HL-60 (cell line): ENCODE measurements around the gene KRTAP5-3.
"Not testable (repeated sequence)": the region's sequence is repeated elsewhere in the genome, so short reads cannot be mapped to it uniquely, and the experiment has no call there.

Source experiments
- DNase-seq, 2 experiments: peaks; one replicate each; pipeline ENCODE4 v3.0.0-alpha.2; 2010 to 2020; ENCODE audit warnings: low read depth in 1 of 2, low spot score in 1 of 2
- H3K27ac ChIP-seq: fragments of 250-450 bp; sonication (Bioruptor Pico); replicated peaks from 2 replicates; pipeline ENCODE4 v1.5.1; 2020; ENCODE audit warnings: mild to moderate bottlenecking, moderate library complexity
- H3K27me3 ChIP-seq: fragments of 250-450 bp; sonication (Bioruptor Pico); 2 replicates; pipeline ENCODE4 v1.5.1; 2021; ENCODE audit warnings: mild to moderate bottlenecking, moderate library complexity; ENCODE audit not compliant: insufficient read depth, poor library complexity, severe bottlenecking
- H3K4me3 ChIP-seq: replicated peaks from 2 replicates; pipeline ENCODE4 v1.5.1; 2011; ENCODE audit warnings: mild to moderate bottlenecking, control low read depth, low read length; ENCODE audit not compliant: insufficient read depth
- GABPA ChIP-seq: IDR thresholded peaks from 2 replicates; pipeline ENCODE4 v1.6.1; 2012; ENCODE audit warnings: low read depth
- POLR2AphosphoS5 ChIP-seq: IDR thresholded peaks from 2 replicates; pipeline ENCODE4 v1.6.1; 2012; ENCODE audit warnings: low read depth
- SPI1 ChIP-seq: IDR thresholded peaks from 2 replicates; pipeline ENCODE4 v1.6.1; 2012; ENCODE audit warnings: low read depth, mild to moderate bottlenecking, borderline replicate concordance
- TF ChIP-seq, protein P1 (sequence below): IDR thresholded peaks from one replicate; pipeline ENCODE4 v1.5.1; 2011; ENCODE audit warnings: low read length, control low read depth, inconsistent platforms; ENCODE audit not compliant: insufficient read depth
- TF ChIP-seq, protein P2 (sequence below): IDR thresholded peaks from 2 replicates; pipeline ENCODE4 v1.6.1; 2012; ENCODE audit warnings: low read depth; ENCODE audit not compliant: insufficient replicate concordance

KRTAP5-3 gene

GRCh38 chr11:1598816-1599215 lies 9.4 kb downstream of the KRTAP5-3 start:
- H3K4me3 ChIP-seq = no peak overlapping the region
- peaks cover 5% of the 10 kb centered on the region for H3K27me3 ChIP-seq
- TF ChIP-seq SPI1 (no peak), POLR2AphosphoS5 (no peak), GABPA (no peak)
- TF ChIP-seq, protein P1, sequence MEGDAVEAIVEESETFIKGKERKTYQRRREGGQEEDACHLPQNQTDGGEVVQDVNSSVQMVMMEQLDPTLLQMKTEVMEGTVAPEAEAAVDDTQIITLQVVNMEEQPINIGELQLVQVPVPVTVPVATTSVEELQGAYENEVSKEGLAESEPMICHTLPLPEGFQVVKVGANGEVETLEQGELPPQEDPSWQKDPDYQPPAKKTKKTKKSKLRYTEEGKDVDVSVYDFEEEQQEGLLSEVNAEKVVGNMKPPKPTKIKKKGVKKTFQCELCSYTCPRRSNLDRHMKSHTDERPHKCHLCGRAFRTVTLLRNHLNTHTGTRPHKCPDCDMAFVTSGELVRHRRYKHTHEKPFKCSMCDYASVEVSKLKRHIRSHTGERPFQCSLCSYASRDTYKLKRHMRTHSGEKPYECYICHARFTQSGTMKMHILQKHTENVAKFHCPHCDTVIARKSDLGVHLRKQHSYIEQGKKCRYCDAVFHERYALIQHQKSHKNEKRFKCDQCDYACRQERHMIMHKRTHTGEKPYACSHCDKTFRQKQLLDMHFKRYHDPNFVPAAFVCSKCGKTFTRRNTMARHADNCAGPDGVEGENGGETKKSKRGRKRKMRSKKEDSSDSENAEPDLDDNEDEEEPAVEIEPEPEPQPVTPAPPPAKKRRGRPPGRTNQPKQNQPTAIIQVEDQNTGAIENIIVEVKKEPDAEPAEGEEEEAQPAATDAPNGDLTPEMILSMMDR = no peak
- TF ChIP-seq, protein P2, sequence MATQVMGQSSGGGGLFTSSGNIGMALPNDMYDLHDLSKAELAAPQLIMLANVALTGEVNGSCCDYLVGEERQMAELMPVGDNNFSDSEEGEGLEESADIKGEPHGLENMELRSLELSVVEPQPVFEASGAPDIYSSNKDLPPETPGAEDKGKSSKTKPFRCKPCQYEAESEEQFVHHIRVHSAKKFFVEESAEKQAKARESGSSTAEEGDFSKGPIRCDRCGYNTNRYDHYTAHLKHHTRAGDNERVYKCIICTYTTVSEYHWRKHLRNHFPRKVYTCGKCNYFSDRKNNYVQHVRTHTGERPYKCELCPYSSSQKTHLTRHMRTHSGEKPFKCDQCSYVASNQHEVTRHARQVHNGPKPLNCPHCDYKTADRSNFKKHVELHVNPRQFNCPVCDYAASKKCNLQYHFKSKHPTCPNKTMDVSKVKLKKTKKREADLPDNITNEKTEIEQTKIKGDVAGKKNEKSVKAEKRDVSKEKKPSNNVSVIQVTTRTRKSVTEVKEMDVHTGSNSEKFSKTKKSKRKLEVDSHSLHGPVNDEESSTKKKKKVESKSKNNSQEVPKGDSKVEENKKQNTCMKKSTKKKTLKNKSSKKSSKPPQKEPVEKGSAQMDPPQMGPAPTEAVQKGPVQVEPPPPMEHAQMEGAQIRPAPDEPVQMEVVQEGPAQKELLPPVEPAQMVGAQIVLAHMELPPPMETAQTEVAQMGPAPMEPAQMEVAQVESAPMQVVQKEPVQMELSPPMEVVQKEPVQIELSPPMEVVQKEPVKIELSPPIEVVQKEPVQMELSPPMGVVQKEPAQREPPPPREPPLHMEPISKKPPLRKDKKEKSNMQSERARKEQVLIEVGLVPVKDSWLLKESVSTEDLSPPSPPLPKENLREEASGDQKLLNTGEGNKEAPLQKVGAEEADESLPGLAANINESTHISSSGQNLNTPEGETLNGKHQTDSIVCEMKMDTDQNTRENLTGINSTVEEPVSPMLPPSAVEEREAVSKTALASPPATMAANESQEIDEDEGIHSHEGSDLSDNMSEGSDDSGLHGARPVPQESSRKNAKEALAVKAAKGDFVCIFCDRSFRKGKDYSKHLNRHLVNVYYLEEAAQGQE = no peak
- DNase-seq = no peak
- no peak overlapping the region for H3K27ac ChIP-seq

GRCh38 chr11:1598406-1598805 lies 9.9 kb downstream of the KRTAP5-3 start:
- DNase-seq, H3K27me3 ChIP-seq, H3K4me3 ChIP-seq, H3K27ac ChIP-seq: not testable (repeated sequence)

DNA sequence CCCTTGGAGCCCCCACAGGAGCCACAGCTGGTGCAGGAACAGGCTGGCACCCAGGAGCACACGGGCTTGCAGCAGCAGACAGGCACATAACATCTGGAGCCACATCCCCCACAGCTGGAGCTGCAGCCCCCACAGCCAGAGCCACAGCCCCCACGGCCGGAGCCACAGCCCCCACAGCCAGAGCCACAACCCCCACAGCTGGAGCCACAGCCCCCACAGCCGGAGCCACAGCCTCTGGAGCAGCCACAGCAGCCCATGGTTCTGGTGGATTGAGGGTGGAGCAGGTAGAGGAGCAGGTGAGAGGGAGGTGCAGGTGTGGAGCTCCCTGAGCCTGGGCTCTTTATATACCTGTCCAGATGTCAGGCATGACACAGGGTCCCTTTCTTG lies 10.3 kb downstream of the KRTAP5-3 start, which contains the start of gene KRTAP5-2:
Gene KRTAP5-2 (minus strand): TSS at position 301 of the 387 bp plus-strand sequence. CDS start 44 bp downstream, at position 257.
- no peak for DNase-seq
- Histone ChIP-seq H3K4me3 (no peak within 1 kb of the TSS), H3K27ac (no peak within 1 kb of the TSS), H3K27me3 (peaks cover 5% of the 10 kb centered on the region)
- TF ChIP-seq GABPA (no peak), SPI1 (no peak), POLR2AphosphoS5 (no peak)
- TF ChIP-seq, protein P1 = no peak
- TF ChIP-seq, protein P2 = no peak

DNA sequence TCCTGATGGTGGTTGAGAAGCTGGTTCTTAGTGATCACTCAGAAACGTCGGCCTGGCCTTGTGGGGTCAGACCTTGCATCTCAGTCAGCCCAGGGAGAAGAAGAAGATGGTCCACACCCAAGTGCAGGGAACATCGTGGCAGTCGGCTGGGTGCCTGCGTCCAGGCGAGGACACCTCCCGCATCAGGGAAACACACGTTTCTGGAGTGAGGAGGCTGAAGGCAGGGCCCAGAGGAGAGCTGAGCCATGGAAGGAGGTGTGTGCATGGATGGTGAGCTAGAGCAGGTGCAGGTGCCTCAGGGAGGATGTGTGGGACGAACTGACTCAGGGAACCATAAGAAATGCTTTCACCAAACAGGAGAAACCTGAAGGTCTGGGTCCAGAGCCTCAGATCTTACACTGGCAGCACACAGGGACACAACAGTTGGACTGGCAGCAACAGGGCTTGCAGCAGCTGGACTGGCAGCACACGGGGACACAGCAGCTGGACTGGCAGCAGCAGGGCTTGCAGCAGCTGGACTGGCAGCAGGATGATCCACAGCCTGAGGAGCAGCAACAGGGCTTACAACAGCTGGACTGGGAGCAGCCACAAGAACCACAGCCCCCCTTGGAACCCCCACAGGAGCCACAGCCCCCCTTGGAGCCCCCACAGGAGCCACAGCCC lies 10.8 kb downstream of the KRTAP5-3 start:
- H3K4me3 ChIP-seq = no peak overlapping the region
- TF ChIP-seq, protein P2 = no peak
- TF ChIP-seq SPI1 (no peak), POLR2AphosphoS5 (no peak), GABPA (no peak)
- TF ChIP-seq, protein P1 = no peak
- peaks cover 5% of the 10 kb centered on the region for H3K27me3 ChIP-seq
- no peak for DNase-seq
- no peak overlapping the region for H3K27ac ChIP-seq

DNA sequence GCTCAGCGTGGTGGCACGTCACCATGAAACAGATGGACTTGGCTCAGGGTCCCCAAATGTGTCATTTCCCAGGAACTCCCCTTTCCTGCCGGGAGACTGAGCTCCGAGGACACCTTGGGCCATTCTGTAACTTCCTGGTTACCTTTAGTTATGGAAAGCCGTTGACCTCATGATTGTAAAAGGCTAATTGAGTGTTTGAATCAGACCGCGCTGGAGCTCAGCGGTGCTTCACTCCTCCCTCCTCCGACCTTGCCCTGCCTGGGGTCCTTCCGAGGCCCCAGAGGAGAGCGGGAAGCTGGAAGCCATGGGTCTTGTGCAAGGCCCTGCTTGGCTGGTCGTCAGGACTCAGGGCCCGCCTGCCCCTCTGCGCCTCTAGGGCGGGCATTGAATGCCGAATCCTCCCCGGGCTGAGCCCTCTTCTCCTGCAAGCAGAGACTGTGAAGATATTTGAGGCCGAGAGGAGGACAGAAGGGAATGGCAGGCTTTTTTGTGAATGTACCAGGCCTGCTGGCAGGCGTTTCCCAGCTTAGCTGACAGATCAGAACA lies 11.6 kb downstream of the KRTAP5-3 start:
- not testable (repeated sequence) for DNase-seq, H3K27me3 ChIP-seq, H3K27ac ChIP-seq, H3K4me3 ChIP-seq

DNA sequence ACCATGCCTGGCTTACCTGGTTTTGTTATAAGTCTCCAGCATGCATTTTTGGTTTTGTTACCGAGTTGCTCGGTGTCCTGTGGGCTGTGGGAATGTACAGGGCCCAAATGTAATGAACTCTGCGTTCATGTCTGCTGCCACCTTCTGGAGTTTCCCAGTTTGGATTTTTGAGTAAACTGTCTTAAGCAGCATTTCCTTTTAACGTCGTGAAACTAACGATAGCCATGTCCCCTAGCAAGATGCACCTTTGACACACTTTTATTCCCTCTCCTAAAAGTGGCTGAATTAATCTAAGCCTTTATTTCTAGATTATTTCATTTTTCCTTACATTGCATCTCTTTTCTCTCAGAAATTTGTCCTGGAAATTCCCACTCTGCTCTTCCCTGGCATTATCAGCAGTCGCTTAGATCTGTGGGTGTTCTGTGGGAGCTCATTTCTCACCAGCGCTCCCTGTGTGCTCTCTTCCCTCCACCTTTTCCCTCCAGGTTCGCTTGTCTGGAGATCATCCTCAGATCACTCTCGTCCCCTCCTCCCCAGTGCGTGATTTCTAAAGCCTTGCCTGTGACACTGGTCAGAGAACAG lies 12.2 kb downstream of the KRTAP5-3 start:
- not testable (repeated sequence) for H3K27me3 ChIP-seq, H3K4me3 ChIP-seq, DNase-seq, H3K27ac ChIP-seq
